ENCODE results near the gene TIGD7.
"Not testable (repeated sequence)": the region's sequence is repeated elsewhere in the genome, so short reads cannot be mapped to it uniquely, and the experiment has no call there.

Gene TIGD7

DNA sequence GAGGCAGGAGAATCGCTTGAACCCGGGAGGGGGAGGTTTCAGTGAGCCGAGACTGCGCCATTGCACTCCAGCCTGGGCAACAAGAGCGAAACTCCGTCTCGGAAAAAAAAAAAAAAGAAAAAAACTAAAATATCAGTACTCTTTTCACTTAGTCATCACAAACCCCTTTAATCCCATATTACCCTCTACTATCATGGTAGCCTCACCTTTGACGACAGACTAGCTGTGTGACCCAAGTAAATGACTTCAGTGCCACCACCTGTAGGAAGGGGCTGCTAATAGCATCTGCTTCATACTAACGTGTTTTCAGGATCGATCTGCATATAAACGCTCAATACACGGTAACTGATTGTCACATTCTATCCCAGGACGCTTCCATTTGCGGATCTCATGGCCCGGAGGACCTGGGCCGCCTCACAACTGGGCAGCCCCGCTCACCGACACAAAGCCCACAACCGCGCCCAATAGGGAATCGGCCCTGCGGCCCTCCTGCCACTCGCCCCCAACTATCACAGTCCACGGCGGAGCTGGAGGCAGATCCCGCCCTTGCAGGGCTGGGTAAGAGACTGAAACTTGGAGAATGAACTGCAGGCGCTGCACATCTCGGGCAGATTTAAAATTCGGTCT lies 23.0 kb downstream of the TIGD7 start:
- peak; percentile 66 for DNase-seq

DNA sequence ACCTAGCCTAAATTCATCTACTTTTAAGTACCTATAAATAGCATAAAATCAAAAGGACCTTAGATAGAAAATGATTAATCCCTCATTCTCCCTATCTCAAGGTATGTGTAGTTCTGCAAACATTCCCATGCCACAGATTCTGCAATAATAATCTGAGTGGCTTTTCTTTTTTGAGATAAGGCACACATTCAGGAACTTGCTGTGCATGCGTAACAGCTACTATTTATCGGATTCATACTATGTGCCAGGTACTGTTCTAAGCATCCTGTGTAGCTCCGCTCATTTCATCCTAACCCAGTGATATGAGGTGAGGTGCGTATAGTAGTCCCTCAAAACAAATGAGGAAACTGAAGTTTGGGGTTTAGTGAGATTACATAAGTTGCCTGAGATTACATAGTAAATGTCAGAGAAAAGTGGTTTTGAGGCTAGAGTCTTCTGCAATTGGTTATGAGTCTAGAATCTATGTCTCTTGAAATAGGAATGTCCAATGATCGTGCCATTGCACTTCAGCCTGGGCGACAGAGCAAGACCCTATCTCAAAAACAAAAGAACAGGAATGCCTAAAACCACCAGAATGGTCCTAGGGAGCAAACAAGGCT lies 23.9 kb downstream of the TIGD7 start:
- DNase-seq = no peak

DNA sequence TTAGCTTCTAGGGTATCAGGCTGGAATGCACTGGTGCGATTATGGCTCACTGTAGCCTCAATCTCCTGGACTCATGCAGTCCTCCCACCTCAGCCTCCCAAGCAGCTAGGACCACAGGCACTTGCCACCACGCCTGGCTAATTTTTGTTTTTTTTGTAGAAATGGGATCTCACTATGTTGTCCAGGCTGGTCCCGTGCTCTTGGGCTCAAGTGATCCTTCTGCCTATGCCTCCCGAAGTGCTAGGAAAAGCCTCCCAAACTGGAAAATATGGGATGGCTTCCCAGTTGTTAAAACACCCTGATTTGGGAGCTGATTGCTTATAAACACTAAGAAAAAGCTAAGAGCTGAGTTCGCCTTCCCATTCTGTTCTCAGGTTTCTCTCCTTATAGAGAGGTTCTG lies 28.6 kb downstream of the TIGD7 start:
- DNase-seq = no peak

DNA sequence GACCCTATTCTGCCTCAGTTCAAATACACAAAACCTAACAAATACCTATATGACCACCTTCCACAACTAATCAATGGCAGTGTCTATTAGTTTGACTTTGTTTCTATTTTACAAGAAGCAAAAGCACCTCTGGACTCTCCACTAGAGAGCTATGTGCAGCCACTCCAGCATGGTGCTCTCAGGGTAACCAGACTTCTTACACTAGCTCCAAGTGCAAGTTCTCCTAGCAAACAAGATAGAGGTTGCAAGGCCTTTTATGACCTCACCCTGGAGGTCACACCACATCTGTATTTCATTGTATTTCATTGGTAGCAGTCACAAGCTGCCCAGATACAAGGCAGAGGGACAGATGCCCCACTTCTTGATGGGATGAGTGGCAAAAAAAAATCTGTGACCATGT lies 30.3 kb downstream of the TIGD7 start:
- no peak for DNase-seq

DNA sequence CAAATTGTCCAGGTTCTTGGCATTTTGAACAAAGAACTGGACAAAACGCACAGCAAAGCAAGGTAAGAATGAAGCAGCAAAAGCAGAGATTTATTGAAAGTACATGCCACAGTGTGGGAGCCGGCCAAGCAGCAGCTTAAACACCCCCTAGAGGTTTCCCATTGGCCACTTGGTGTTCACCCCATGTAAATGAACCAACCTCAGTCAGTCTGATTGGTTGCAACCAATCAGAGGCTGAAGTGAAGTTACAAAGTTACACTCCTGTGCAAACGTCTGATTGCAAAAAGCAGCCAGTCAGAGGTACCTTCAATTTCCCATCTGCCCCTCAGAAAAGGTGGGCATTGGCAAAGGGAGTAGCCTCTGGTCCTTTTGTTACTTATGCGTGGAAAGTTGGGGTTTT lies 30.7 kb downstream of the TIGD7 start:
- no peak for DNase-seq

DNA sequence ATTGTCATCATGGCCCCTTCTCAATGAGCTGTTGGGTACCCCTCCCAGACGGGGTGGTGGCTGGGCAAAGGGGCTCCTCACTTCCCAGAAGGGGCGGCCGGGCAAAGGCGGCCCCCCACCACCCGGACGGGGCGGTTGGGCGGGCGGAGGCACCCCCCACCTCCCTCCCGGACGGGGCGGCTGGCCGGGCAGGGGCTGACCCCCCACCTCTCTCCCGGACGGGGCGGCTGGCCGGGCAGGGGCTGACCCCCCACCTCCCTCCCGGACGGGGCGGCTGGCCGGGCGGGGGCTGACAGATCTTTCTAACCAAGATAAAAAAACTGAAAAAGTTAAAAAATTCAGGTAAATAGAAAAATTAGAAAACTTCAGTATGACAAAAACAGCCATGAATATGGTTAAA lies 33.9 kb downstream of the TIGD7 start:
- DNase-seq = not testable (repeated sequence)

DNA sequence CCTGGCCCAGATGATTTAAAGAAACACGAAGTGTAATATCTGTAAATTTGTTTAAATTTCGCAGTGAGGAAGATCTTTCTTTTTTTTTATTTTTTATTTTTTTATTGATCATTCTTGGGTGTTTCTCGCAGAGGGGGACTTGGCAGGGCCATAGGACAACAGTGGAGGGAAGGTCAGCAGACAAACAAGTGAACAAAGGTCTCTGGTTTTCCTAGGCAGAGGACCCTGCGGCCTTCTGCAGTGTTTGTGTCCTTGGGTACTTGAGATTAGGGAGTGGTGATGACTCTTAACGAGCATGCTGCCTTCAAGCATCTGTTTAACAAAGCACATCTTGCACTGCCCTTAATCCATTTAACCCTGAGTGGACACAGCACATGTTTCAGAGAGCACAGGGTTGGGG lies 34.5 kb downstream of the TIGD7 start:
- not testable (repeated sequence) for DNase-seq

DNA sequence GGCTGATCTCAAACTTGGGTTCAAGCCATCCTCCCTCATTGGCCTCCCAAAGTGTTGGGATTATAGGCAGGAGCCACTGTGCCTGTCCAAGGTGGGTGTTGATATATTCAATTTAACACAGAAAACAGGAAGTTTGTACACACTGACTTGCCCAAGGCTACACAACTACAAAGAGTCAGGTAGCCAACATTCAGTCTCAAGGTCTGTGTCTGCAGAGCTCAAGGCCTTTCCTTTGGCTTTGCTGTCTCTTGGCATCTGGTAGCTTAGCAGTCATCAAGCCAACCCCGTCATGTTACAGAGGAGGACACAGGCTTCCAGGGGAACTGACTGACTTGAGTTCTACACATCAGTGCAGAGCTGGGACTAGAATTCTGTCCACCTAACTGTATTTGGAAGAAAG lies 36.9 kb downstream of the TIGD7 start:
- DNase-seq = no peak

DNA sequence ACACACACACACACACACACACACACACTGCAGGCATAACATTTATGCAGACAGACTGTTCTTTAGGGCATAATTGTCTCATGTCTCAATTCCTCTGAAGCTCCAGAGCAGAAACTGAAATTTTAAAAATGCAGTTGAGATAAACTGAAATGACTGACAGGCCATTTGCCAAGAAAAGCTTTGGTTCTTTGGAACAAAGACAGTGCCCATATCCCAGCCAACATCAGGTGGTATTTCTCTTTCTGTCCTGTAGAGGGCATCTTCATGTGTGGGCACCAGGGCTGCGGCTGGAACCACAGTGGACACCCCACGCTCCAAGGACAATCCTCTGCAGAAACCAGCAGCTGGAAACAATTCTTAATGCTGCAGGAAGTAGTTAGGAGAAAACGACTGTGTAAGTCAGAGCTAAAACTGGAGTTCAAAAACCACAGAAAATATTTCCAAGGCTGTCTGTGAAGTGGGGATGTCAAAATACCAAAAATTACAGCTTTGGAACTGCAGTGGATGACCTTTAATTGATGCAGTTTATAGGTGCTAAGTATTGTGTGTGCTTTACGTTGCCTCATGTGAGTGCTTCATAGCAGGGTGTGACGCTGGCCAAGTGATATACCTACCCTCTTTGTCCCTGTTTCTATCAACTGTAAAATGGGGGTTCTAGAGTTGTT lies 38.2 kb downstream of the TIGD7 start:
- DNase-seq = no peak

DNA sequence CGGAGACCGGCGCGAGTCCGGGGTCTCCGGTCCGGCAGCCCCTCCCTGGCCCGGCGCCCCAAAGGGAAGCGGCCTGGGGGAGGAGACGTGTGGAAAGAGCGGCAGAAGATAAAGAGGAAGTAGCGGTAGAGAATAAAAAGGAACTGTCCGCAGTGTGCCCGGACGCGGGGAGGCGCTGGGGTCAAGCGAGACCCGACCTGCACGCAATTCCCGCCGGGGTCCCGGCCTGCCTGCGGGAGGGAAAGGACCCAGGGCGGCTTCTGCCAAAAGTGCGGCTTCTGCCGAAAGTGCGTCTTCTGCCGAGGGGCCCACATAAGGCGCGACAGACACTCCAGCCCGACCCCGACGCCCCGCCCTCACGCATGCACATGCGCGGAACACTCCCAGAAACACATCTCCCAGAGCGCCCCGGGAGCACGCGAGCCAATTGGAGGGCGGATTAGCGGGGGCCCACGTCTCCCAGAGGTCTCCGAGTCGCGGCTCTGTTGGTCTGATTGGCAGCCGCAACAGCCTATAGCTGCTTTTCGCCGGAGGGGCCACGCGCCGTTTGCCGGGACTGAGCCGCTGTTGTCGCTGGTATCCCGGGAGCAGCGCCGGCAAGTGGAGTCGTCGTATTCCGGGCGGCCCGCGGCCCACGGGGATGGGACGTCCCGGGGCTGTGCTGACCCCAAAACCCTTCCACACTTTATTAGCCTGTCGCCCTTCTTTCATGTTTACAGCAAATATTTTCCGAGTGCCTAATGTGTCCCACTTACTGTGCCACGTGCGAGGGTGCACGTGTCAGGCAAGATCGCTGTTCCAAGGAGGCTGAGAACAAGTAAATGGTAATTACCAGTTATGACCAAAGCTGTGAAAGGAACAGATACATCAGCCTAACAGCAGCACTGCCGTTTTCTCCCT lies 40.8 kb downstream of the TIGD7 start:
- DNase-seq = peak; percentile 98

DNA sequence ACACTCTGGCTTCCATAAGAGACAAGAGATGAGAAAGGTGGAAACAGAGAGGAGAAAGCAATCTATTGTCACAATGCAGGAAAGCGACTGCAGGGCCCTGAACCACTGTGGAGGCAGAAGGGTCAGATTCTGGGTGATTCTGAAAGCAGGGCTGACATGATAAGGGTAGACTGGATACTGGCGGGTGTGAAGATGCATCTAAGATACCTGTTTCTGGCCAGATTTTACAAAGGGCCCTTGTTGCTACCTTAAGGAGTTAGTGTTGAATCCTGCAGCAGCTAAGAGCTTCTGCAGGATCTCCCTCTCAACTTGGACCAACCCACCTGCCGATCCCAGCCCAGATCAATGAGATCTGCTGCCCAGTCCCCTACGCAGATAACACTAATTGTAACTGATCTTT lies 42.7 kb downstream of the TIGD7 start:
- no peak for DNase-seq

DNA sequence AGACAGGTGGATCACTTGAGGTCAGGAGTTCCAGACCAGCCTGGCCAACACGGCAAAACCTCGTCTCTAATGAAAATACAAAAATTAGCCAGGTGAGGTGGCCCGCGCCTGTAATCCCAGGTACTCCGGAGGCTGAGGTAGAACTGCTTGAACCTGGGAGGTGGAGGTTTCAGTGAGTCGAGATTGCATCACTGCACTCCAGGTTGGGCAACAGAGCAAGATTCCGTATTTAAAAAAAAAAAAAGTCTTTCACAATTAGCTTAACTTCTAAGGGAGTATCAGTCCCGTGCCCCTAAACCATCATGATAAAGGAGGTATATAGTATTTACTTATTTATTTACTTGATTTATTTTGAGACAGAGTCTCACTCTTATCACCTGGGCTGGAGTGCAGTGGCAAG lies 45.4 kb downstream of the TIGD7 start:
- no peak for DNase-seq

DNA sequence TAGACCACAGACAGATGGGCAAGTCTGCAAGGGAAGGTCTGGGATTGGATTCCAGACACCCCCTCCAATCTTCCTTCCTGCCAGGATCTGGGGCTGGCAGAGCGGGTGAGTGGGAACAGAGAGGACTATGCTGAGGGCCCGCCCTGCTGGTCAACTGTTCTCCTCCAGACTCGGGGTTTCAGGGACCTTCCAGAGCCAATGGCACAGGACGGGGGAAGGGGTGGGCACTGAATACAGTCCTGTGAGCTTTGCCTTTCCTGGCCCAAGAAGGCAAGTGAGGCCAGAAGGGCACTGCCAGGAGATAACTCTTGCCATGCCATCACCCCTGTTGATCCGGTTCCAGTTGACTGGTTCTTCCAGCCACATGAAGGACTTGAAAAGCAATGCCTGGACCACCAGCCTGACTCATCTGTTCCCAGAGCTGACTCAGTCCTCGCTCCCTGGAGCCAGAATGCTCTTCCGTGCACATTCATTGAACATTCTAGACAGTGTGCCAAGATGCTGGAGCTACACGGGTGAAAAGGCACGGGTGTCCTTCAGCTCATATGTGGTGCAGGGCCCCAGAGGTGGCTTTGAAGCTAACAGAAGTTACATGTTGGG lies 48.3 kb downstream of the TIGD7 start:
- no peak for DNase-seq

DNA sequence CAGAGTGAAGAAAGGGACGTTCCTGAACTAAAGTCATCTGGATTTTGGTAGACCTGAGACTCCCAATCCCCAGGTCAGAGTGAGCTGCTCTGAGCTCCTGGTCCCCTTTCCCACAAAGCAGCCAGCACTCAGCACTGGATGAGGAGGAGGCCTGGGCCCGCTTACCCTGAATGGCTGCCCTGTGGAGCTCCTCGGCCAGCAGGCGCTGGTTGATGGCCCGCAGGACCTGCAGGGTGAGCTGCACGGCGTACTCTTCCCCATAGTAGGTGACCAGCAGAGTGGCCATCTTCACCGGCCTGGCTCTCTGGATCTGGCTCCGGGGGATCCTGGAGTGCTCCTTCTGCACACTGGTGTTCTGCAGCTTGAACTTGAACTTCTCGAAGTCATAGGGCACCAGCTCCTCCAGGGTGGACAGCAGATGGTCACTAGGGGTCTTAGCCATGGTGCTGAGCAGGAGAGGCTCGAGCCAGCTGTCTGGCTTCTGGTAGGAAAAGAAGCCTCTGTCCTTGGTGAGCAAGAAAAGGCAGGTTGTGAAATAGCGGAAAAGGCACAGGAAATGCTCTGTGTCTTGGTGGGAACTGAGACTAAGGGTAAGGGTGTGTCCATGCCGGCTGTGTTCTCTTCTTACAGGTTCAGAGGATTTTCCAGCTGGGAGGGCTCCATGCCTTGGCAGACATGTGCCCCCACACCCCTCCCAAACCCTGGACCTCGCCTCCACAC lies 48.9 kb downstream of the TIGD7 start, which contains the start of gene MEFV:
Gene MEFV (minus strand): TSS at position 488 of the 720 bp plus-strand sequence. CDS start 46 bp downstream, at position 442.
- no peak for DNase-seq

DNA sequence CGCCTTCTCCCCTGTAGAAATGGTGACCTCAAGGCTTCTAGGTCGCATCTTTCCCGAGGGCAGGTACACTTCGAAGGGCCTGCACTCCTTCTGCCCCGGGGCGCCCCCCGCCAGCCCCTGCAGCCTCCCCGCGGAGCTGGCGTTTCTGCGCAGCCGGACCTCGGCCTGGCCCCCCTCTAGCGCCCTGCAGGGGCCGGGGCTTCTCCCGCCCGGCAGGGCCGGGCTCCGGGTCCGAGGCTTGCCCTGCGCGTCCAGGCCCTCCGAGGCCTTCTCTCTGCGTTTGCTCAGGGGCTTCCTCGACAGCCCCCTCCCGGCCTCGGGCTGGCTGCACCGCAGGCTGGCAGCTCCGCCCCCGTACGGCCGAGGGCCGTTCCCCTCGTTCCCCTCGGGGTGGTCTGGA lies 50.9 kb downstream of the TIGD7 start:
- no peak for DNase-seq

DNA sequence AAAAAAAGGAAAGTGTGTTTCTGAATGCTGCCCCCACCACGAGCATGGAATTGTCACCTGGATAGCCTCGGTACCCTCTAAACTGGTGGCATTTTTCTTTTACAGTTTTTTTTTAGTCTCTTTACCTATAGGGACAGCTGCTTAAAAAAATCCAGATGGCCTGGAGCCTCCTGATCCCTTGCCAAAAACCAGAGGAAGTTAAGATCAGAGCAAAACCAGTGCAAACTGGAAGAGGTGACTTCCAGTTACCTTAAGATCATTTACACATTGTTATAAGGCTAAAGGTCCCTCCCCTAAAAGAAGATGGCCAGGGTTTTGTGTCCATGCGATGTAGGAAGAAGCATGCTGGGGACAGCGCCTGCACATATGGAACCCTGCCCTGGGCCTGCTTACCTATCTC lies 52.3 kb downstream of the TIGD7 start:
- no peak for DNase-seq

DNA sequence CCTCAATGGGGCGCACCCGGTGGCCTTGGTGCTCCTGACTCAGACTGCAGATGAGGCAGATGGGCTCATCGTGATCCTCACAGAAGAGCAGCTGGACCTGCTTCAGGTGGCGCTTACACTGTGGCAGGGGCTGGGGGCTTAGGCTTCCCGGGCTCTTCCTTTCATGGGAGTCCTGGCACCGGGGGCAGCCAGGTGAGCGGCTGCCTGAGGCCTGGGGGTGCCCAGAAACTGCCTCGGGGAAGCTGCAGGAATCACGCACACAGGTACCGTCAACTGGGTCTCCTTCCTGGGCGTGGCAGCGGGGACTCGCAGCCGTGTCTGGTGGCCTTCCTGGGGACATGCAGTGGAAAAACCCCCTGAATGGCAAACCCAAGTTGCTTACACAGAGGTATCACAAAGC lies 55.8 kb downstream of the TIGD7 start:
- no peak for DNase-seq

DNA sequence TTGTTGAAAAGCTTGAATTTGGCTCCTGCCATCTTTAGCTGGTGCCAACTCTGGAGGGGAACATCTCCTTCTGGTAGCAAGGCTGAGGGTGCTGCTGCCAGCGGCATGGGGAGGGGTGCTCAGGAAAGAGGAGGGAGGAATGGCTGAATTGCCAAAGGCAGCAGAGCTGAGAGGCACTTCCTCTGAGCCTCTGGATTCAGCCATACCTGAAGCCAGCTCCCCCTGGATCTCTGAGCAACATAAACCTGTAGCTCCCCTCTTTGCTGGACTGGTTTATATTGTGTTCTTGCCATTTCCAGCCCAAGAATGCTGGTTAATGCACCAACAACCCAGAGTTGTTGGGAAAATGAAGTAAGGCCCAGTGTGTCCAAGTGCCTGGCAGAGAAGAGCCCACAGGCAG lies 56.2 kb downstream of the TIGD7 start:
- no peak for DNase-seq
